Retinal pigment epithelial cell (primary cell): ENCODE measurements around the gene KRT3.

Experiments
- DNase-seq: peaks from one replicate; pipeline ENCODE4 v3.0.0-alpha.2; 2010; ENCODE audit warnings: low read depth
- H3K4me3 ChIP-seq: 2 replicates; pipeline ENCODE4 v1.5.1; 2011; ENCODE audit warnings: mild to moderate bottlenecking, low read length, control low read depth, moderate library complexity
- TF ChIP-seq, protein P1 (sequence below): conservative IDR thresholded peaks from 2 replicates; pipeline ENCODE4 v1.5.1; 2011; ENCODE audit warnings: low read depth, low read length, control low read depth, inconsistent platforms

KRT3 gene

DNA sequence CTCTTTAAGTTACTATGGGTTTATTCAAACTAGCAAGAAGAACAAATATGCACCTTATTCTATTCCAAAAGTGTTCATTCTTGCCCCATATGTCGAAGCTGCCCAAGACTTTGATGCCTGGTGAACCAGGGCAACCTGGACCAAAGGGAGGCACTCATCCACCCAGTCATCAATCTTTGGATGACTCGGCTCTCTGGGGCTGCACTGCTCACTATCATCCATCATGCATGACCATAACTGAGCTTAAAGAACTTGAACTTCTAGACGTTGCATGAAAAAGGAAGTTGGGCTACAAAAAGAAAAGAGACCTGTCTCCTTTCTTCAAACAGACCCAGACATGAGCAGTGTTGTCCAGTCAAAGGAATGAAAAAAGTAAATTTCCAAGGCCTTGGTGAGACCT is 16.8 kb upstream of the KRT3 start:
- TF ChIP-seq, protein P1, sequence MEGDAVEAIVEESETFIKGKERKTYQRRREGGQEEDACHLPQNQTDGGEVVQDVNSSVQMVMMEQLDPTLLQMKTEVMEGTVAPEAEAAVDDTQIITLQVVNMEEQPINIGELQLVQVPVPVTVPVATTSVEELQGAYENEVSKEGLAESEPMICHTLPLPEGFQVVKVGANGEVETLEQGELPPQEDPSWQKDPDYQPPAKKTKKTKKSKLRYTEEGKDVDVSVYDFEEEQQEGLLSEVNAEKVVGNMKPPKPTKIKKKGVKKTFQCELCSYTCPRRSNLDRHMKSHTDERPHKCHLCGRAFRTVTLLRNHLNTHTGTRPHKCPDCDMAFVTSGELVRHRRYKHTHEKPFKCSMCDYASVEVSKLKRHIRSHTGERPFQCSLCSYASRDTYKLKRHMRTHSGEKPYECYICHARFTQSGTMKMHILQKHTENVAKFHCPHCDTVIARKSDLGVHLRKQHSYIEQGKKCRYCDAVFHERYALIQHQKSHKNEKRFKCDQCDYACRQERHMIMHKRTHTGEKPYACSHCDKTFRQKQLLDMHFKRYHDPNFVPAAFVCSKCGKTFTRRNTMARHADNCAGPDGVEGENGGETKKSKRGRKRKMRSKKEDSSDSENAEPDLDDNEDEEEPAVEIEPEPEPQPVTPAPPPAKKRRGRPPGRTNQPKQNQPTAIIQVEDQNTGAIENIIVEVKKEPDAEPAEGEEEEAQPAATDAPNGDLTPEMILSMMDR: no peak
- no peak overlapping the region for H3K4me3 ChIP-seq
- DNase-seq: no peak

GRCh38 chr12:52812073-52812400 is 16.1 kb upstream of the KRT3 start:
- no peak for DNase-seq
- TF ChIP-seq, protein P1: no peak

DNA sequence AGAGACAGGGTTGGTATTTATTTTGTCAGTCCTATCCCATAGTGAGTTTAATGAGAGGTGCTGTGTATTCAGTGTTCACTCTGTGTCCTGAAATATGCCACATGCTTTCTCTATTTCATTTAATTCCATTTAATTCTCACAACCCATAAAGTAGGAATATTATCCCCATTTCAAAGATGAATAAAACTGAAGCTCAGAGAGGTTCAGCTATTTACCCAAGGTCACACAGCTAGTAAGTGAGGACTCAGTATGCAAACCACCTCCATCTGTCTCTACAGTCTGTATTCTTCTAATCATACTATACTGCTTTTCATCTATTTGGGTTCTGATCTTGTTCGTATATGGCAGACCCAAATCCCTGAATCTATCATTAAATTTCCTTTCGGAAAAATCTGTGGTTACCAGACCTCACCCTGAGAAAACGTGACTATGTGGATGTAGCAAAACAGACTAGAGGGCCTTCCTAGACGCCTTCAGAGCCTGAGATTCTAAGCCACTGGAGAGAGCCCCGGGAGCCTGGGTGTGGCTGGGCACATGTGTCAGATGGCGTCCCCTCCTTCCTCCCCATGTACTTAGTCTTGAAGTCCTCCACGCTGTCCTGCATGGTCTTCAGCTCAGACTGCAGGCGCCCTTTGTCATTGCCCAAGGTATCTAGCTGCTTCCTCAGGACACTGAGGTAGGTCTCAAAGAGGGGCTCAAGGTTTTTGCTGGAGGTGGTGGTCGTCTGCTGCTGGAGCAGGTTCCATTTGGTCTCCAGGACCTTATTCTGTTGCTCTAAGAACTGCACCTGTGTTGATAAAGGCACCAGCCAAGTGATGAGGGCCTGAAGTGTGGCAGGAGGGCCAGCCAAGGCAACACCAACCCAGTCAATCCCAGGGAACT is 15.5 kb upstream of the KRT3 start:
- TF ChIP-seq, protein P1: no peak
- no peak for DNase-seq
- no peak overlapping the region for H3K4me3 ChIP-seq

More at GRCh38 chr12:52812073-52812400, 16.1 kb upstream of the KRT3 start:
- H3K4me3 ChIP-seq: no peak overlapping the region

- DNase-seq: no peak
- no peak overlapping the region for H3K4me3 ChIP-seq
- TF ChIP-seq, protein P1: no peak
Observed at GRCh38 chr12:52810554-52810953, 14.6 kb upstream of the KRT3 start.

- no peak for DNase-seq
- H3K4me3 ChIP-seq: no peak overlapping the region
- TF ChIP-seq, protein P1: no peak
Observed at GRCh38 chr12:52809166-52809565, 13.2 kb upstream of the KRT3 start.

DNA sequence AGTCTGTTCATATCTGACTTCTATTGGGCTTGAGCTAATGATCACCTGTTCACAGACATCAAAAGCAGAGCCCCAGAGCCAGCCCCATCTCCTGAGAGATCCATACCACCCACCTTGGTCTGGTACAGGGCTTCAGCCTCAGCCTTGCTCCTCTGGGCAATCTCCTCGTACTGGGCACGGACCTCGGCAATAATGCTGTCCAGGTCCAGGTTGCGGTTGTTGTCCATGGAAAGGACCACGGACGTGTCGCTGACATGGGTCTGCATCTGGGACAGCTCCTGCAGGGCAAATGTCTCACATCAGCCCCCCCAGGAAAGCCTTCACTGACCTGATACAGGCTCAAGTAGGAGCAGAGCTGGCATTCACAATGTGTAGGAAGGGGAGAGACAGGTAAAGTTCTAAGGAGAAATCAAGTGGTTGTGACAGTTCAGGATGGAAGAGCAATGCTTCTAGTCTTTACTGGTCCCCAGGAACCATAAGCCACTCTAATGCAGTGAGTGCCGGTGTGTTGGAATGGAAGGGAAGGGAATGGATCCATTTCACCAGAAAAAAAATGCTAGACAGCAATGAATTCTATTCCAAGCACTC is 12.8 kb upstream of the KRT3 start:
- no peak overlapping the region for H3K4me3 ChIP-seq
- DNase-seq: no peak
- TF ChIP-seq, protein P1: no peak
